ENCODE measurements around the gene DDX17. TPM values are rescaled to one million over a fixed set of nuclear protein-coding genes. Genes with fewer than 3 reads are reported as not detected.

Gene DDX17
- total RNA-seq, 2 donors from 2014 or later = 507 to 621 TPM

- H3K4me3 ChIP-seq (ENCODE audit: low read length) = peak overlapping the region; percentile 93
- Mint-ChIP-seq H3K27me3 (ENCODE audit: insufficient read depth) (no peaks in the 10 kb centered on the region), H3K4me1 (peaks cover 27% of the 10 kb centered on the region), H3K27ac (peak overlapping the region; percentile 18), H3K4me3 (peak overlapping the region; percentile 99), H3K9me3 (no peaks in the 10 kb centered on the region), H3K36me3 (ENCODE audit: low read depth) (peaks cover 80% of the 10 kb centered on the region)
- no peak overlapping the region for H3K9ac ChIP-seq (ENCODE audit: extremely low read depth, low read length, poor library complexity, severe bottlenecking)
- WGBS, 2 experiments (ENCODE audit: insufficient coverage in 1 of 2, insufficient read length in 1 of 2) = 96% methylated on average over 9 to 10 of the region's 10 CpGs
- peaks cover 72% of the 10 kb centered on the region for H3K36me3 ChIP-seq (ENCODE audit: control insufficient read depth, insufficient read depth, low read length)
- DNase-seq = no peak
- no peak for TF ChIP-seq CTCF (conservative IDR thresholded peaks at IDR 0.05)
- H3K27me3 ChIP-seq (ENCODE audit: control insufficient read depth, insufficient read depth, low read length, poor library complexity, severe bottlenecking) = no peaks in the 10 kb centered on the region
- peaks cover 3% of the 10 kb centered on the region for H3K4me1 ChIP-seq (ENCODE audit: control insufficient read depth, insufficient read depth, low read length)
- no peaks in the 10 kb centered on the region for H3K9me3 ChIP-seq (ENCODE audit: control insufficient read depth, low read length)
- no peak overlapping the region for H3K27ac ChIP-seq (ENCODE audit: low read depth, low read length)
Measured at GRCh38 chr22:38501797-38502672, 4.1 kb downstream of the DDX17 start.

GRCh38 chr22:38497869-38498268, 8.2 kb downstream of the DDX17 start:
- no peaks in the 10 kb centered on the region for H3K27me3 ChIP-seq (ENCODE audit: control insufficient read depth, insufficient read depth, low read length, poor library complexity, severe bottlenecking)
- H3K36me3 Mint-ChIP-seq (ENCODE audit: low read depth) = peaks cover 94% of the 10 kb centered on the region
- H3K4me1 Mint-ChIP-seq = peaks cover 9% of the 10 kb centered on the region
- H3K4me3 ChIP-seq (ENCODE audit: low read length) = no peak overlapping the region
- peaks cover 97% of the 10 kb centered on the region for H3K36me3 ChIP-seq (ENCODE audit: control insufficient read depth, insufficient read depth, low read length)
- no peaks in the 10 kb centered on the region for H3K9me3 Mint-ChIP-seq
- TF ChIP-seq CTCF (conservative IDR thresholded peaks at IDR 0.05) = no peak
- H3K27me3 Mint-ChIP-seq (ENCODE audit: insufficient read depth) = no peaks in the 10 kb centered on the region
- peaks cover 2% of the 10 kb centered on the region for H3K4me1 ChIP-seq (ENCODE audit: control insufficient read depth, insufficient read depth, low read length)
- DNase-seq = no peak
- 93 to 97% methylated on average over 2 of the region's 3 CpGs for WGBS, 2 experiments (ENCODE audit: insufficient coverage in 1 of 2, insufficient read length in 1 of 2)
- H3K4me3 Mint-ChIP-seq = no peak overlapping the region
- no peaks in the 10 kb centered on the region for H3K9me3 ChIP-seq (ENCODE audit: control insufficient read depth, low read length)
- no peak overlapping the region for H3K9ac ChIP-seq (ENCODE audit: extremely low read depth, low read length, poor library complexity, severe bottlenecking)
- H3K27ac Mint-ChIP-seq = no peak overlapping the region
- no peak overlapping the region for H3K27ac ChIP-seq (ENCODE audit: low read depth, low read length)

- WGBS, 2 experiments (ENCODE audit: insufficient coverage in 1 of 2, insufficient read length in 1 of 2) = 93 to 97% methylated on average over 11 to 12 of the region's 12 CpGs
- Histone ChIP-seq H3K27ac (ENCODE audit: low read depth, low read length) (no peak overlapping the region), H3K9me3 (ENCODE audit: control insufficient read depth, low read length) (no peaks in the 10 kb centered on the region), H3K4me1 (ENCODE audit: control insufficient read depth, insufficient read depth, low read length) (peaks cover 4% of the 10 kb centered on the region), H3K9ac (ENCODE audit: extremely low read depth, low read length, poor library complexity, severe bottlenecking) (no peak overlapping the region), H3K27me3 (ENCODE audit: control insufficient read depth, insufficient read depth, low read length, poor library complexity, severe bottlenecking) (no peaks in the 10 kb centered on the region), H3K4me3 (ENCODE audit: low read length) (no peak overlapping the region), H3K36me3 (ENCODE audit: control insufficient read depth, insufficient read depth, low read length) (peaks cover 100% of the 10 kb centered on the region)
- Mint-ChIP-seq H3K27me3 (ENCODE audit: insufficient read depth) (no peaks in the 10 kb centered on the region), H3K4me3 (no peak overlapping the region), H3K9me3 (no peaks in the 10 kb centered on the region), H3K27ac (no peak overlapping the region), H3K4me1 (peaks cover 8% of the 10 kb centered on the region), H3K36me3 (ENCODE audit: low read depth) (peaks cover 90% of the 10 kb centered on the region)
- TF ChIP-seq CTCF (conservative IDR thresholded peaks at IDR 0.05) = peak; percentile 55
- DNase-seq = no peak
Measured at GRCh38 chr22:38494939-38495338, 11.2 kb downstream of the DDX17 start.

Measured in endodermal cell (in vitro differentiated cells).